GM21367 (cell line): ENCODE data around the gene CHMP1B.
"Not testable (repeated sequence)": the region's sequence is repeated elsewhere in the genome, so short reads cannot be mapped to it uniquely, and the experiment has no call there.

Source experiments
- ATAC-seq: cut with Tn5 transposase; IDR thresholded peaks from one replicate; pipeline ENCODE4 v1.9.1; 2021; ENCODE audit not compliant: unreplicated experiment

CHMP1B gene

DNA sequence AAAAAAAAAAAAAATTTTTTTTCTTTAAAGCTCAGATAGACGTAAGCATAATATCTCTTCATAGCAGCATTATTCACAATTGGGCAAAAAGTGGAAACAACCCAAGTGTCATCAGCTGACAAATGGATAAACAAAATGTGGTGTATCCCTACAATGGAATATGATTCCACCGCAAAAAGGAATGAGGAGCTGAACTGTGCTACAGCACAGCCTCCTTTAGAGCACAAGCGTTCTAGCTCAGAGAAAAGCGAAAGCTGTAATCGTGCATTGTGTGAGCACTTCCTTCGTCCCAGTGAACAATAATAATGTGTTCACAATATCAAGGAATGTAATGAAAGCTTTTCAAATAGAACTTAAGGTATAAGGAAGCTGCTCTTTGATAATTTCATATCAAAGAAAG lies 11.7 kb upstream of the CHMP1B start:
- no peak for ATAC-seq

DNA sequence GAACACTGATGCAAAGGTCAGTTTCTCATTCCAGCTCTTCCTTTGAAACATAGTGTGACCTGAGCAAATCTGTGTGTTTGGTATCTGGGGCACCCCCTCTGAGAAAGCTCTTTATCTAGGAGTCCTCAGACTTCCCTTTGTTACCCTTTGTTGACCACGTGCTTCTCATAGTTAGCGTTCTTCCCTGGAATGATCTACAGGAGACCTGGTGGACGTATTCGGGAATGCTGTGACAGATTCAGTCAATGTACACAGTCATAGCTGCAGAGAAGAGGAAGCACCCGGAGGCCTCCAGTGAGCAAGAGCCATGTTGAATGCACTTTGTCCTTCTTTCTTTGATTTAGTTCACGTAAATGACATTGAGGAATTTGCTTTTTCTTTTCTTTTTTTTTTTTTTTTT lies 10.7 kb upstream of the CHMP1B start:
- no peak for ATAC-seq

DNA sequence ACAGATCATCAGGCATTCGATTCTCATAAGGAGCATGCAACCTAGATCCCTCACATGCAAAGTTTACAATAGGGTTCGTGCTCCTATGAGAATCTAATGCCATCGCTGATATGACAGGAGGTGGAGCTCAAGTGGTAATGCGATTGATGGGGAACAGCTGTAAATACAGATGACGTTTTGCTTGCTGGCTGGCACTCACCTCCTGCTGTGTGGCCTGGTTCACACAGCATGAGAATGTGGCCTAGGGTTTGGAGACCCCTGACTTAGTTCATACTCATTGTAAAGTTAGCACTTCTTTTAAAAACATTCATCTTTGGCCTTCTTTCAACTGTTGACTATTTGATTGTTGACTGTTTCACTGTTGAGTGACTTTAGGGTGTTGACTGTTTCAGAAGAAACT lies 8.7 kb upstream of the CHMP1B start:
- no peak for ATAC-seq

DNA sequence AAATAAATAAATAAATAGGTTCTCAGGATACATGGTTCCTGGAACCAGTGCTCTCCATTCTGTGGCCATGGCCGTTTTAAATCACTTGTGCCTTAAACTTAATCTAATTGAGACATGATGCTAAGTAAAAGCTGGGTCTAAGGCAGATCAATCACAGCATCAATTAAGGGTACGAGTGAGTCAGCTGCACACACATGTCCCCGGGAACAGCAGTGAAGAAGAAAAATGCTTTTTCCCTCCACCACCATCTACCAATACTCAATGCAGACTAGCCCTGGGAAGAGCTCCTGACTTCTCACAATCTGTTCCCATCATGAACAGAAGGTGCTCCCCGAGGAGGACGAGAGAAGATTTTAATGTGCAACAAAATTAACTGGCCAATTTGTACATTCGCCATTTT lies 6.8 kb upstream of the CHMP1B start:
- no peak for ATAC-seq

DNA sequence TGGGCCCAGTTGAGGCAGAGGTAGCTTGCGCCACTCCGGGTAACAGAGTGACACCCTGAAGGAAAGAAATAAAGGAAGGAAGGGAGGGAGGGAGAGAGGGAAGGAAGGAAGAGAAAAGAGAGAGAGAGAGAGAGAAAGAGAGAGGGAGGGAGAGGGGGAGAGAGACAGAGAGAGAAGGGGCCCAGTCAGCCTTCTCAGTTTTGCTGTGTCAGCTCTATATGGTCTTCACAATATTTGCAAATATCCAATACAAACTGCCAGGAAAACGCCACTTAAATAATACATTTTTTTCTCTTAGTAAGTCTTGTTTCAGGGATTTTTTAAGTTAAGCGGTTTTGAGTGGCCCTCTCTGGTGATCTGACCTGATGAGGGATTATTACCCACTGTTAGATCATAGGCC lies 5.6 kb upstream of the CHMP1B start:
- no peak for ATAC-seq

DNA sequence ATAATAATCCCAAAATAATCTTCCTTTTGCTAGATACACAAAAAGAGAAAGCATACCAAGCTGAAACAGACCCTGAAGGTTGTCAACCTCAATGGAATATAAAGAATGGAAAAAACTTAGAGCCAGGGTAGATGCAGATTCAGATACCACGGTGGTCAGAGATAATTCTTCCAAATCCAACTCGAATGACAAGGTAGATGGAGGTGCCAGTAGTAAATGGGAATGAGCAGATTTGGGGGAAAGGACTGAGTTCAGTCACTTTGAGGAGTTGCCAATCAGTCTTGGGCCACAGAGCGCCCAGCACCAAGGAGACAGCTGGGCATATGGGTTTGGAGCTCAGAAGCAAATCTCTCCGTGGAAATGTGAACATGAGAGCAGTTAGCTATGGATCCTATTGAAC lies 3.4 kb upstream of the CHMP1B start:
- no peak for ATAC-seq

GRCh38 chr18:11849279-11849678 lies 1.9 kb upstream of the CHMP1B start:
- ATAC-seq, result no peak

DNA sequence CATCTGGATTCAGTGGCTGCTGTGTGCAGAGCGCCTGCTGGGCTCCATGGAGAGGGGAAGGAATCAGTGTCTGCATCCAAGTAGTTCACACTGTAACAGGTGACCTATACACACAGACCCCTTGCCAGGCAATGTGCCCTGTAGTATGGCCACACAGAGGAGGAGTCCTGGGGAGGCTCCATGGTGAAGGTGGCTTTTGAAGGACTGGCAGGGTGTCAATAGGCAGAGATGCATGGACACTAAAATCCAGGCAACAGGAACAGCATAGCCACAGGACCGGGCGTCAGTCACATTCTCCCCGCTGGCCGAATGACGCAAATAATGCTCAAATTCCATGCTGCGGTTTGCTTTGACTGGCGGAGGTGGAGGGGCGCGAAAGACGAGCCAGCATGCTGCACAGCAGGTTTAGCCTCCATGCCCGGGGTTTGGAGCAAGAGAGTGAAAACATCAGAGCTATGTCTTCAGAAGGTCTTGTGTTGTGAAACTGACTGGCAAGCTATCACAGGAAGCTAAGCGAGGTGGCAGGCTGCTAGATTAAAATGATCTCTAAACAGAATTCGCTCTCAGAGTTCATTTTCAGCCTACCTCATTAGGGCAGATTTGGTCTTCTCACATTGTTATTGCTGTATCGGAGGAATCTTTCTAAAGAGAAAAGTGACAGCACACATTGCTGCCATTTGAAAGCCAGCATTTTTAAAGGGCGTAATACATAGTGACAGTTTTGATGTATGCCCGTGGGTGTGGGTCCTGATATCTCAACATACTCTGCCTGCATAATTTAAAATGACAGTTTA lies 1.2 kb upstream of the CHMP1B start:
- no peak for ATAC-seq

DNA sequence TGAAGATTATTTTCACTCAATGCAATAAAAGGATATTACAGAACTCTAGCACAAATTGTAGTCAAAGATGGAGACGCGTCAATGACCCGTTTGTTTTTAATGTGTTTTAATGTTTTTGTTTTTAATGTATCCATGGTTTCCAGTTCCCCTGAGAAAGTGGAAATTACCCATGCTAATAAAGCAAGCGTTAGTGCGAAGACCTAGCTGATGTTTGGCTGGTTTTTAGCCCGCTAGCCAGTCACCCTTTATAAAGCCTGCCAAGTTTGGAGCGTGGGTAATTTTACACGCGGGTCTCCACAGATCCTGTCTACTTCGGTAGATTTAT lies 430 bp upstream of the CHMP1B start:
- ATAC-seq, result peak; percentile 17

- no peak for ATAC-seq
These were observed 659 bp downstream of the CHMP1B start for GRCh38 chr18:11851806-11852337.

GRCh38 chr18:11854554-11854953 lies 3.3 kb downstream of the CHMP1B start:
- ATAC-seq, result not testable (repeated sequence)

DNA sequence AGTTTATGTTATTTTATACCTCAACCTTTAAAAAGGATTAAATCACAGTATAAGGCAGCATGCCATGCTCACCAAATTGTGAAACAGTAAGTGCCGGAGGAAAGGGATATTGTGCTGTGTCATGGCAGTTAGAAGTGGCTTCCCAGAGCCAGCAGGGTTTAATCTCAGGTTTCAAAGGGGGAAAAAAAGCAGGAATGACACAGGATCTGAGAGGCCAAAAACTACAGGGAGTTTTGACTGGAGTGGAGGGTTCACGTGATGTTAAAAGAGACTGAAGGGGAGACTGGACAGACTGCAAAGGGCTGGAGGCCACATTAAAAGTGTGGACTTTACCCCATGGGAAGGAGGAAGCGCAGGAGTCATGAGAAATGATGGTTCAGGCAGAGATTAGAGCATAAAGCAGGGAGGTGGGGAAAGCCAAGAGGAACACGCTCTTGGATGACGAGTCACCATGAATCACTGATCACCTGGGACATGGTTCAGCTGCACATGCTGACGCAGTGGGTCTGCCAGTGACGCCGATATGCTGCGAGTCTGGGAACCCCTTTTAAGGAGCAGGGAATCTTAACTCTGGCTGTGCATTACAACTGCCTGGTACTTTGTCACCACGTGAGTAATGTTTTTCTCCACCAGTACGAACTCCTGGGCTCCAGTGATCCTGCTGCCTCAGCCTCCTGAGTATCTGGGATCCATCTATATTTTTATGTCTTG lies 6.1 kb downstream of the CHMP1B start:
- no peak for ATAC-seq

GRCh38 chr18:11859282-11859830 lies 8.1 kb downstream of the CHMP1B start:
- no peak for ATAC-seq

- ATAC-seq, result no peak
These were observed 8.7 kb downstream of the CHMP1B start for GRCh38 chr18:11859903-11860407.

- no peak for ATAC-seq
These were observed 9.6 kb downstream of the CHMP1B start for GRCh38 chr18:11860594-11861450.

- ATAC-seq, result no peak
These were observed 10.5 kb downstream of the CHMP1B start for GRCh38 chr18:11861583-11862288.

DNA sequence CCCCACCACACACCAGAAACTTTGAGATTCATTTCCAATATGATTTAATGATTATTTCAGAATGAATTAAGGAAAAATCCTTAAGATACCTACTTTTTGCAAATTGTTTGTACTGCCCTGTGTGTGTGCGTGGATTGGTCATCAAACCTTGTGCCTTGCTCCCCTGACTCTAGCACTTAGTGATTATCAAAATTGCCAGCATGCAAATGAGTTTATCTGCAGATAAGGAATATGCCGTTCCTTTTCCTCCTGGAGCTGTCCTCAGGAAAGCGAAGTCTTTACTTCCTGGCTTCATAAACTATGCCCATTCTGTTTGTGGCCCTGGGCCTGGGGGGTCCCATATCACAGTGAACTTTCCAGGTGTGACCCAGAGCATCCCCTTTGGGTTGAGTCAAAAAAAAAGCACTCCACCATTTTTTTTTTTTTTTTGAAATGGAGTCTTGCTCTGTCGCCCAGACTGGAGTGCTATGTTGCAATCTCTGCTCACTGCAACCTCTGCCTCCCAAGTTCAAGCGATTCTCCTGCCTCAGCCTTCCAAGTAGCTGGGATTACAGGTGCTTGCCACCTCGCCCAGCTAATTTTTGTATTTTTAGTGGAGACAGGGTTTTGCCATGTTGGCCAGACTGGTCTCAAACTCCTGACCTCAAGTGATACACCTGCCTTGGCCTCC lies 11.4 kb downstream of the CHMP1B start:
- no peak for ATAC-seq

- ATAC-seq, result no peak
These were observed 13.3 kb downstream of the CHMP1B start for GRCh38 chr18:11864471-11864870.

DNA sequence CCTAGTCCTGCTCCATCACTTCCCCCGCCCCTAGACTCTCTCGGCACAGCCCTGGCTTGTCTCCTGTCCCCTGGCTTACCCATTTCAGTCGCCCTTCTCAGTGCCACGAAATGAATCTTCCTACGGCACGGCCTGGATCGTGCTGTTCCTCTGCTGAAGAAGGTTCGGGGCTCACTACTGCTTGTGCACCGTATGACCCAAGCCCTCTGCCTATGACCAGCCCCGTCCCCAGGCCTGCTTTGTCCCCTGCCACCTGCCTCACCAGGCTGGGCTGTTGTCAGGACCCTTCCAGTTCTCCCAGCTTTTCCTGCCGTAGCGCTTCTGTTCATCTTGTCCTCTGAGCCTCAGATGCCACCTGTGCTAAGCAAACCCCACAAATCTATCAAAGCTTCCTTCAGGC lies 13.9 kb downstream of the CHMP1B start:
- ATAC-seq, result no peak

GRCh38 chr18:11866329-11866728 lies 15.1 kb downstream of the CHMP1B start:
- no peak for ATAC-seq
